Neural cell (in vitro differentiated cells): Measurements from ENCODE around the gene SNPH. TPM values are rescaled to one million over a fixed set of nuclear protein-coding genes. Genes with fewer than 3 reads are reported as not detected.

Source experiments
- H2AFZ ChIP-seq: fragments of 200-600, 300-800 bp; sonication (generic), shearing (Covaris generic); 2 replicates; pipeline ENCODE4 v1.6.0; 2014; ENCODE audit warnings: low read depth, mild to moderate bottlenecking, antibody characterized with exemption, low read length, moderate library complexity
- H3F3A ChIP-seq: fragments of 200-600 bp; shearing (Covaris generic); 2 replicates; pipeline ENCODE4 v1.6.1; 2016; ENCODE audit warnings: mild to moderate bottlenecking, moderate library complexity, mixed read lengths, antibody characterized with exemption, low read length; ENCODE audit not compliant: insufficient read depth, poor library complexity, severe bottlenecking
- H3K27ac ChIP-seq: fragments of 200-600, 300-800 bp; sonication (generic), shearing (Covaris generic); 2 replicates; pipeline ENCODE4 v1.5.1; 2014; ENCODE audit warnings: mild to moderate bottlenecking, low read length, moderate library complexity
- H3K27me3 ChIP-seq: fragments of 300-800, 200-600 bp; sonication (generic), shearing (Covaris generic); 2 replicates; pipeline ENCODE4 v1.6.0; 2014; ENCODE audit warnings: mild to moderate bottlenecking, low read depth, low read length, moderate library complexity; ENCODE audit not compliant: insufficient read depth
- H3K36me3 ChIP-seq: fragments of 300-800, 200-600 bp; sonication (generic), shearing (Covaris generic); 2 replicates; pipeline ENCODE4 v1.5.1; 2014; ENCODE audit warnings: mild to moderate bottlenecking, antibody characterized with exemption, low read length, moderate library complexity; ENCODE audit not compliant: insufficient read depth
- H3K4me2 ChIP-seq: fragments of 300-800, 200-600 bp; sonication (generic), shearing (Covaris generic); 2 replicates; pipeline ENCODE4 v1.6.0; 2014; ENCODE audit warnings: mild to moderate bottlenecking, low read length
- H3K4me3 ChIP-seq: fragments of 300-800, 200-600 bp; sonication (generic), shearing (Covaris generic); 2 replicates; pipeline ENCODE4 v1.5.1; 2014; ENCODE audit warnings: mild to moderate bottlenecking, low read length, moderate library complexity
- H3K79me2 ChIP-seq: fragments of 200-600 bp; shearing (Covaris generic); replicated peaks from 2 replicates; pipeline ENCODE4 v1.6.0; 2014; ENCODE audit warnings: mild to moderate bottlenecking, low read length, moderate library complexity; ENCODE audit not compliant: insufficient read depth
- H3K9ac ChIP-seq: fragments of 300-800, 200-600 bp; sonication (generic), shearing (Covaris generic); 2 replicates; pipeline ENCODE4 v1.6.1; 2016; ENCODE audit warnings: mild to moderate bottlenecking, low read length, mixed read lengths
- H3K9me2 ChIP-seq: fragments of 200-600 bp; shearing (Covaris generic); 2 replicates; pipeline ENCODE4 v1.6.1; 2016; ENCODE audit warnings: mild to moderate bottlenecking, low read length, mixed read lengths; ENCODE audit not compliant: insufficient read depth
- H3K9me3 ChIP-seq: fragments of 200-600, 300-800 bp; sonication (generic), shearing (Covaris generic); 2 replicates; pipeline ENCODE4 v1.6.1; 2016; ENCODE audit warnings: mild to moderate bottlenecking, mixed run types, low read length, moderate library complexity, mixed read lengths
- H4K20me1 ChIP-seq: fragments of 200-600 bp; shearing (Covaris generic); 2 replicates; pipeline ENCODE4 v1.6.1; 2016; ENCODE audit warnings: mild to moderate bottlenecking, mixed run types; ENCODE audit not compliant: insufficient read depth
- EP300 ChIP-seq: fragments of 450-650 bp; conservative IDR thresholded peaks from 2 replicates; pipeline ENCODE4 v1.6.1; 2014; ENCODE audit warnings: antibody characterized with exemption, mild to moderate bottlenecking, moderate library complexity; ENCODE audit not compliant: poor library complexity, severe bottlenecking
- EZH2 ChIP-seq: fragments of 200-600, 300-800 bp; shearing (Covaris generic), sonication (generic); IDR thresholded peaks from 2 replicates; pipeline ENCODE4 v1.6.1; 2014; ENCODE audit warnings: antibody characterized with exemption, low read length, borderline replicate concordance, mild to moderate bottlenecking; ENCODE audit not compliant: insufficient read depth, poor library complexity, severe bottlenecking
- MXI1 ChIP-seq: fragments of 450-650 bp; conservative IDR thresholded peaks from 2 replicates; pipeline ENCODE4 v1.6.1; 2014; ENCODE audit warnings: antibody characterized with exemption, mild to moderate bottlenecking; ENCODE audit not compliant: poor library complexity, severe bottlenecking
- POLR2AphosphoS5 ChIP-seq: IDR thresholded peaks from 2 replicates; pipeline ENCODE4 v1.6.1; 2012
- RAD21 ChIP-seq: fragments of 450-650 bp; conservative IDR thresholded peaks from 2 replicates; pipeline ENCODE4 v1.6.1; 2014; ENCODE audit warnings: antibody characterized with exemption, mild to moderate bottlenecking, moderate library complexity
- SMC3 ChIP-seq: fragments of 450-650 bp; conservative IDR thresholded peaks from 2 replicates; pipeline ENCODE4 v1.6.1; 2014; ENCODE audit warnings: antibody characterized with exemption, mild to moderate bottlenecking, moderate library complexity; ENCODE audit not compliant: poor library complexity
- TAF1 ChIP-seq: IDR thresholded peaks from 2 replicates; pipeline ENCODE4 v1.6.1; 2012; ENCODE audit warnings: low read depth
- polyA plus RNA-seq: library from polyadenylated mRNA; depleted of rRNA; stranded (reverse); fragments of >200 nt; gene quantifications from 2 replicates; pipeline ENCODE4 v1.2.3, GENCODE V29; 2014
- TF ChIP-seq, protein P1 (sequence below): IDR thresholded peaks from 2 replicates; pipeline ENCODE4 v1.6.1; 2012; ENCODE audit warnings: borderline replicate concordance
- TF ChIP-seq, protein P2 (sequence below): fragments of 450-650 bp; IDR thresholded peaks from 2 replicates; pipeline ENCODE4 v1.5.1; 2014; ENCODE audit warnings: antibody characterized with exemption, mild to moderate bottlenecking, moderate library complexity; ENCODE audit not compliant: poor library complexity, severe bottlenecking

The SNPH gene
- polyA plus RNA-seq, 1 donor from 2014 or later: 25.6 TPM

DNA sequence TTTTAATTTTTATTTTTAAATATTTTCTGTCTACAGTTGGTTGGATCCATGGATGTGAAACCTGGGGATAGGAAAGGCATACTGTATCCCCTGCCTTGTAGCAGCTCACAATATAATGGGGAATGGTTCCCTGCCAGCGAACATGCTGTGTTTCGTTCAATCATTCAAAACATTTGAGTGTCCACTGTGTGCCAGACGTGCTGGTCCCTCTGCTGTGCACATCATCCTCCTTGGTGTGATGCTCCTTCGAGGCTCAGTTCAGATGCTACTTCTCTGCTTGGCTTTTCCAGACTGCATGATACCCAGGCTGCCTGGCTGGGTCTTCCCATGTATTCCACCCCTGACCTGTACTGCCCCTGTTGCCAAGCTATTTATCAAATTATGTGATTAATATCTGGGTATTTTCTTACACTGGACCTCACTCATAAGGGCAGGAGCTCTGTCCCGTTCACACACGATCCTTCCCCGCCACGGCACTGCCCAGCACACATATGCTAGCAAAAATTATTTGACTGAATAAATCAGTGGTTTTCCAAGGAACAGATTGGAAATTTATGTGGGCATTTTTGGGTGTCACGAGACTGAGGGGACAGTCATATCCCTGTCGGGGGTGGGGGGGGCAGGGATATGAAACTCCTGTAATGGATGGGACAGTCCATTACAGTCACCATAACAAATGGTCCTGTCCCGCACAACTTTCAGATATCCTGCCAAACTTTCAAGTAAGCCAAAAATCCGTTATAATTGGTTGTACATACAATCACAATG is 57.9 kb downstream of the SNPH start:
- H3K9me3 ChIP-seq: no peaks in the 10 kb centered on the region
- H3K27ac ChIP-seq: peak overlapping the region; percentile 98
- H3K4me2 ChIP-seq: peak overlapping the region; percentile 80
- H3K27me3 ChIP-seq: no peaks in the 10 kb centered on the region
- no peak overlapping the region for H2AFZ ChIP-seq
- H3K9me2 ChIP-seq: no peaks in the 10 kb centered on the region
- no peaks in the 10 kb centered on the region for H3K36me3 ChIP-seq
- H3K9ac ChIP-seq: peak overlapping the region; percentile 99
- TF ChIP-seq TAF1 (no peak), EZH2 (no peak), POLR2AphosphoS5 (no peak), MXI1 (no peak), EP300 (no peak), SMC3 (no peak), RAD21 (no peak)
- TF ChIP-seq, protein P1, sequence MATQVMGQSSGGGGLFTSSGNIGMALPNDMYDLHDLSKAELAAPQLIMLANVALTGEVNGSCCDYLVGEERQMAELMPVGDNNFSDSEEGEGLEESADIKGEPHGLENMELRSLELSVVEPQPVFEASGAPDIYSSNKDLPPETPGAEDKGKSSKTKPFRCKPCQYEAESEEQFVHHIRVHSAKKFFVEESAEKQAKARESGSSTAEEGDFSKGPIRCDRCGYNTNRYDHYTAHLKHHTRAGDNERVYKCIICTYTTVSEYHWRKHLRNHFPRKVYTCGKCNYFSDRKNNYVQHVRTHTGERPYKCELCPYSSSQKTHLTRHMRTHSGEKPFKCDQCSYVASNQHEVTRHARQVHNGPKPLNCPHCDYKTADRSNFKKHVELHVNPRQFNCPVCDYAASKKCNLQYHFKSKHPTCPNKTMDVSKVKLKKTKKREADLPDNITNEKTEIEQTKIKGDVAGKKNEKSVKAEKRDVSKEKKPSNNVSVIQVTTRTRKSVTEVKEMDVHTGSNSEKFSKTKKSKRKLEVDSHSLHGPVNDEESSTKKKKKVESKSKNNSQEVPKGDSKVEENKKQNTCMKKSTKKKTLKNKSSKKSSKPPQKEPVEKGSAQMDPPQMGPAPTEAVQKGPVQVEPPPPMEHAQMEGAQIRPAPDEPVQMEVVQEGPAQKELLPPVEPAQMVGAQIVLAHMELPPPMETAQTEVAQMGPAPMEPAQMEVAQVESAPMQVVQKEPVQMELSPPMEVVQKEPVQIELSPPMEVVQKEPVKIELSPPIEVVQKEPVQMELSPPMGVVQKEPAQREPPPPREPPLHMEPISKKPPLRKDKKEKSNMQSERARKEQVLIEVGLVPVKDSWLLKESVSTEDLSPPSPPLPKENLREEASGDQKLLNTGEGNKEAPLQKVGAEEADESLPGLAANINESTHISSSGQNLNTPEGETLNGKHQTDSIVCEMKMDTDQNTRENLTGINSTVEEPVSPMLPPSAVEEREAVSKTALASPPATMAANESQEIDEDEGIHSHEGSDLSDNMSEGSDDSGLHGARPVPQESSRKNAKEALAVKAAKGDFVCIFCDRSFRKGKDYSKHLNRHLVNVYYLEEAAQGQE: no peak
- TF ChIP-seq, protein P2, sequence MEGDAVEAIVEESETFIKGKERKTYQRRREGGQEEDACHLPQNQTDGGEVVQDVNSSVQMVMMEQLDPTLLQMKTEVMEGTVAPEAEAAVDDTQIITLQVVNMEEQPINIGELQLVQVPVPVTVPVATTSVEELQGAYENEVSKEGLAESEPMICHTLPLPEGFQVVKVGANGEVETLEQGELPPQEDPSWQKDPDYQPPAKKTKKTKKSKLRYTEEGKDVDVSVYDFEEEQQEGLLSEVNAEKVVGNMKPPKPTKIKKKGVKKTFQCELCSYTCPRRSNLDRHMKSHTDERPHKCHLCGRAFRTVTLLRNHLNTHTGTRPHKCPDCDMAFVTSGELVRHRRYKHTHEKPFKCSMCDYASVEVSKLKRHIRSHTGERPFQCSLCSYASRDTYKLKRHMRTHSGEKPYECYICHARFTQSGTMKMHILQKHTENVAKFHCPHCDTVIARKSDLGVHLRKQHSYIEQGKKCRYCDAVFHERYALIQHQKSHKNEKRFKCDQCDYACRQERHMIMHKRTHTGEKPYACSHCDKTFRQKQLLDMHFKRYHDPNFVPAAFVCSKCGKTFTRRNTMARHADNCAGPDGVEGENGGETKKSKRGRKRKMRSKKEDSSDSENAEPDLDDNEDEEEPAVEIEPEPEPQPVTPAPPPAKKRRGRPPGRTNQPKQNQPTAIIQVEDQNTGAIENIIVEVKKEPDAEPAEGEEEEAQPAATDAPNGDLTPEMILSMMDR: no peak
- H4K20me1 ChIP-seq: no peaks in the 10 kb centered on the region
- peak overlapping the region; percentile 84 for H3K4me3 ChIP-seq
- no peaks in the 10 kb centered on the region for H3F3A ChIP-seq
- peaks cover 17% of the 10 kb centered on the region for H3K79me2 ChIP-seq

DNA sequence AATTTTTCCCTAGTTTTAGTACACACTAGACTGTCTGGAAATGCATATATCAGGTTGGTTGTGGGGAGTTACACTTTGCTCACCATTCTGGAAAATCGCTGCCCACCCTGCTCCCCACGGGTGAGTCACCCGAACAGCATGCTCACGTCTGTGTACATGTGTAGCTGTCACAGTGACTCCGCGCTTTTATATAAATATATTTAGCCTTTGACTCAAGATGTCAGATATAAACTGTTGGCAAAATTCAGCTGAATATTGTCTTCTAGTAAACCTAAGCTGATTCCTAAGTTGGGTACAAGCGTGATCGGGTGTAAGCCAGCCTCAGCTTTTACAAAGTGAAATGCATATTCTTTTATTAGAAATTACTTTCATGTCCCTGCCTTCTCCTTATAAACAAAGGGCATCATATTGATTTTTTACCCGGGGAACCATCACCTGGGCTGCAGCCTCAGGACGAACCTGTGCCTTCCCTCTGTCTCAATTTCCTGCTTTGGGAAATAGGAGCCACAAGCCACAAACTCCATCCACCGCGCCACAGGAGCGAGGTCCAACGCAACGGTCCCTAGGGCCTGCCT is 58.6 kb downstream of the SNPH start:
- Histone ChIP-seq H3K9me2 (no peaks in the 10 kb centered on the region), H3K9ac (peak overlapping the region; percentile 99), H3K9me3 (no peaks in the 10 kb centered on the region), H4K20me1 (no peaks in the 10 kb centered on the region), H3K4me2 (peak overlapping the region; percentile 80), H3K27ac (peak overlapping the region; percentile 98), H3K27me3 (no peaks in the 10 kb centered on the region), H3K79me2 (peaks cover 17% of the 10 kb centered on the region), H3F3A (no peaks in the 10 kb centered on the region), H2AFZ (peak overlapping the region; percentile 9), H3K36me3 (no peaks in the 10 kb centered on the region), H3K4me3 (peak overlapping the region; percentile 84)
- TF ChIP-seq RAD21: no peak
- TF ChIP-seq, protein P2: no peak
- TF ChIP-seq, protein P1: peak; percentile 83
- no peak for TF ChIP-seq EP300
- TF ChIP-seq POLR2AphosphoS5: no peak
- no peak for TF ChIP-seq EZH2
